ENCODE data around the gene ZNF136.

ZNF136 gene

GRCh38 chr19:12139269-12139668 is 23.6 kb upstream of the ZNF136 start:
- TF ChIP-seq, protein P1, sequence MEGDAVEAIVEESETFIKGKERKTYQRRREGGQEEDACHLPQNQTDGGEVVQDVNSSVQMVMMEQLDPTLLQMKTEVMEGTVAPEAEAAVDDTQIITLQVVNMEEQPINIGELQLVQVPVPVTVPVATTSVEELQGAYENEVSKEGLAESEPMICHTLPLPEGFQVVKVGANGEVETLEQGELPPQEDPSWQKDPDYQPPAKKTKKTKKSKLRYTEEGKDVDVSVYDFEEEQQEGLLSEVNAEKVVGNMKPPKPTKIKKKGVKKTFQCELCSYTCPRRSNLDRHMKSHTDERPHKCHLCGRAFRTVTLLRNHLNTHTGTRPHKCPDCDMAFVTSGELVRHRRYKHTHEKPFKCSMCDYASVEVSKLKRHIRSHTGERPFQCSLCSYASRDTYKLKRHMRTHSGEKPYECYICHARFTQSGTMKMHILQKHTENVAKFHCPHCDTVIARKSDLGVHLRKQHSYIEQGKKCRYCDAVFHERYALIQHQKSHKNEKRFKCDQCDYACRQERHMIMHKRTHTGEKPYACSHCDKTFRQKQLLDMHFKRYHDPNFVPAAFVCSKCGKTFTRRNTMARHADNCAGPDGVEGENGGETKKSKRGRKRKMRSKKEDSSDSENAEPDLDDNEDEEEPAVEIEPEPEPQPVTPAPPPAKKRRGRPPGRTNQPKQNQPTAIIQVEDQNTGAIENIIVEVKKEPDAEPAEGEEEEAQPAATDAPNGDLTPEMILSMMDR (IDR thresholded peaks at IDR 0.05; ENCODE audit: extremely low read depth, missing control alignments) = no peak
- DNase-seq (ENCODE audit: low spot score) = no peak

DNA sequence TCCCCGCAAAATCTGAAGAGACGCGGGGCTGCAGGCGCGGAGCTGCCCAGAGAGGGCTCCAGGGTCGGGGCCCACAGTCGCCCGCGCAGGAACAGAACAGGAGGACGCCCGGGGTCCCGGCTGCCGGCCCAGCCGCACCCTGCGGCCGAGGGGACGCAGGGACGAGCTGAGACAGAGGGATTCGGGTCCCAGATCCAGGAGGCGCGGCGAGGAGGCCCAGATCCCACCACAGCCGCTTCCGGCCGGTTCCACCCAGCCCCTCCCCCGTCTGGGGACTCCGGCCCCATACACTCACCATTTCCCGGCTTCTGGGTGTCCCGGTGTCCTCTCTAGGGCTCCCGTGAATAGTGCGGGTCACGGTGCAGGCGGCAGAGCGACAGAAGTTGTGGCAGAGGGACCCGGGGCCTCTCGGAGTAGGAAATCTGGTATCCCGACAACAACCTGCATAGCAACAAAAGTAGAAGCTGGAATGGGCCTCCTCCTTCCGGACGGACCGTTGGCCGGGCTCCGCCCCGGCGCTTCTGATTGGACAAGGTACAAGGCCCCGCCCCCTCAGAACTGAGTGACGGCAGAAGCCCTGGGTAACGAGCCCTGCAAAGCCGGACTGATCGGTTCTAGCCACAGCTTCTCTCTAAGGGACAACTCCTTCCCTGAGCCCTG is 22.9 kb upstream of the ZNF136 start, which contains the start of gene ZNF20:
ZNF20 (minus strand) TSS at position 466 of the 660 bp plus-strand sequence; CDS start at position 298, 168 bp downstream.
- TF ChIP-seq, protein P1 (IDR thresholded peaks at IDR 0.05; ENCODE audit: extremely low read depth, missing control alignments) = no peak
- DNase-seq (ENCODE audit: low spot score) = peak; percentile 97

DNA sequence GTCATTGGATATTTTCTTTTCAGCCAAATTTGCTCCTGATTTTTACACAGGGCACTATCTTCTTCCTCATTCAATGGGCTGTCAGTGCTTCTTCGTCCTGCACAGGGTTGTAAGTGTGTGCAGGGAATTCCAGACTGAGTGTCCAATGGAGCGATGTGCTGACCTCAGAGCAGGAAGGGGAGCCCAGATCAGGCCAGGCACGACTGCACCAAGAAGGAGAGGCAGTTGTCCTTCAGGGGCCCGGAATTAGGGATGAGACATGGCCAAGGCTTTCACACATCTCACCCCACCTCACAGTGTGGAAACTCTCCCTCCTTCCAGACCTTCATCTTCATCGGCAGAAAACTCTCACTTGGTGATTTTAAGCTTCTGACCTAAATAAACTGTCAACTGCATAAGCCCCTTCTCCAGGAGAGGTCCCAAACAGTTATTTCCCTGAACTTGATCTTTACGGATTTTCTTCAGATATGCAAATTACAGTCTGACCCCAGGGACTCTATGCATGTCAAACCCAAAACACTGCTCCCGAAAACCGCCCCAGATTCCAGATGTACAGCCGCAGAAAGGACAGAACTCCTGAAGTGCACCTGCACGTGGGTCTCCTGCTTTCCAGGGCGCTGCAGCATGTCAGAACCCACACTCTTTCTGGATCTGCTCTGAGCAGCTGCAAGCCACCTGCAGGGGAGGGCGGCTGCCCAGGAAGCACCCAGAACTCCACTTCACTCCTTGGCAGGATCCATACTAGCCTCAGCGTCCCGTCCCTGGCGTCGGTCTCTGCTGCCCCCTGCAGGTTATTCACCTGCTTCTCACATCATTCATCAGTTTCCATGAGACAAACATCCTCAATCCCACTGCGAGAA is 22.1 kb upstream of the ZNF136 start:
- TF ChIP-seq, protein P1 (IDR thresholded peaks at IDR 0.05; ENCODE audit: extremely low read depth, missing control alignments) = peak; percentile 72
- peak; percentile 82 for DNase-seq (ENCODE audit: low spot score)

GRCh38 chr19:12141405-12141736 is 21.5 kb upstream of the ZNF136 start:
- TF ChIP-seq, protein P1 (IDR thresholded peaks at IDR 0.05; ENCODE audit: extremely low read depth, missing control alignments) = no peak
- no peak for DNase-seq (ENCODE audit: low spot score)

GRCh38 chr19:12145348-12145747 is 17.5 kb upstream of the ZNF136 start:
- TF ChIP-seq, protein P1 (IDR thresholded peaks at IDR 0.05; ENCODE audit: extremely low read depth, missing control alignments) = no peak
- no peak for DNase-seq (ENCODE audit: low spot score)

GRCh38 chr19:12155324-12155860 is 7.5 kb upstream of the ZNF136 start:
- peak; percentile 27 for DNase-seq (ENCODE audit: low spot score)
- TF ChIP-seq, protein P1 (IDR thresholded peaks at IDR 0.05; ENCODE audit: extremely low read depth, missing control alignments) = no peak

Data from GM20000 (cell line).